Stimulated activated CD8-positive, alpha-beta memory T cell treated with anti-CD3 and anti-CD28 coated beads, Interleukin-2, amount 100 ng/mL, for 48 hours (primary cell): ENCODE measurements around the gene YPEL5.
"Not testable (repeated sequence)": the region's sequence is repeated elsewhere in the genome, so short reads cannot be mapped to it uniquely, and the experiment has no call there.

Experiments used
- DNase-seq, 2 donors: peaks; one replicate each; pipeline ENCODE4 v3.0.0-alpha.2; 2020; ENCODE audit warnings: low read depth in 2 of 2

Gene YPEL5

GRCh38 chr2:30136764-30137444, 9.9 kb upstream of the YPEL5 start:
- no peak for DNase-seq

DNA sequence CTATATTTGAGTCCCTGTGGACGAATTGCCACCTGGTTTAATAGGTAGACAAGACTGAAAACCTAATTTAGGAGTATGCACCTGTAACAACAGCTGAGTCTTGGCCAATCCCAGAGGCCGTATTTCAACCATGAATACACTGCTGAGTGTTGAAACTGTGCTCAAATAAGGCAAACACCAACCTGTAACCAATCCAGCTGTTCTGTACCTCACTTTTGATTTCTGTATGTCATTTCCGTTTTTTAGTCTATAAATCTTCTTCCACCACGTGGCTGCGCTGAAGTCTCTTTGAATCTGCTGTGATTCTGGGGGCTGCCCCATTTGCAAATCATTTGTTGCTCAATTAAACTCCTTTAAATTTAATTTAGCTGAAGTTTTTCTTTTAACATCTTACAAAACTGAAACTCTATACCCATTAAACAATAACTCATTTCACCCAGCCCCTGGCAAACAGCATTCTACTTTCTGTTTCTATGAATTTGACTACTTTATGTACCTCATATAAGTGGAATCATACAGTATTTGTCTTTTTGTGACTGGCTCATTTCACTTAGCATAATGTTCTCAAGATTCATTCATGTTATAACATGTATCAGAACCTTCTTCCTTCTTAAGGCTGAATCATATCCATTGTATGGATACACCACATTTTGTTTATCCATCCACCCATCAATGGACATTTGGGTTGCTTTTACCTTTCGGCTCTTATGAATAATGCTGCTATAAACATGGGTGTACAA, 7.5 kb upstream of the YPEL5 start:
- no peak for DNase-seq

- DNase-seq, result no peak
Measured at GRCh38 chr2:30141136-30141535, 5.7 kb upstream of the YPEL5 start.

- no peak for DNase-seq
Measured at GRCh38 chr2:30144260-30144659, 2.5 kb upstream of the YPEL5 start.

DNA sequence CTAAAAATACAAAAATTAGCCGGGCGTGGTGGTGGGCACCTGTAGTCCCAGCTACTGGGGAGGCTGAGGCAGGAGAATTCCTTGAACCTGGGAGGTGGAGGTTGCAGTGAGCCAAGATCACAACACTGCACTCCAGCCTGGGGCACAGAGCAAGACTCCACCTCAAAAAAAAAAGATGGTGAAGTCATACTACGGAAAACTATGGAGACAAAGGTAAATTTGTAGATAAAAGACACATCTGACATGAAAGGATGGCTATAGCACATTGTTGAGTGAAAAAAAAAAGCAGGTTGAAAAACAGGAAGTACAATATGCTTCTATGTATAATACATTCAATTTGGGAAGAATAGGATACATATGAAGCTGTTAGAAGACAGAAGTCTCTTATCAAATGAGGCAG, 1.9 kb upstream of the YPEL5 start:
- DNase-seq, result not testable (repeated sequence)

DNA sequence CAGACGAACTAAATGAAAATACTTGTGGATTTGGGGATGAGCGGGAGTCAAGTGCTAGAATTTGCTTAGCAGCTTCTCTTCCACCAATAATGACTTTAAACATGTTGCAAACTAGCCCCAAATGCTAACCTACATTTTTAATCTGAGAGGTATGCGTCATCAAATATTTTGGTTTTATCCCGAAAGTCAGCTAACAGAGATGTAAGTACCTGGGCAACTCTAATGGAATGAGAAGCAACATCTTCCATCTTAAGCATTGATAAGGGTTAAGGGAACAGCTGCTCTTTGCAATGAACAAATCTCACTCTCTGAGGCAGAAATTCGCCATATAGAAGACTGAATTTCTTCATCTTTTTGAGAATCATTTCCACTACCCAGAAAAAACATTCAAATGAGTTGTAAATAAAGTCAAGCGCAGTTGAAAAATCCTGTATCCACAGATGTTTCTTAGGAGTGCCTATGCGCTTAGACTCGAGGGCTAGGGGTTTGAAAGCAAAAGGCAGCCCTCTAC, 926 bp upstream of the YPEL5 start:
- no peak for DNase-seq

GRCh38 chr2:30147196-30147714, 448 bp downstream of the YPEL5 start:
- DNase-seq, result no peak

GRCh38 chr2:30147715-30148610, 1.2 kb downstream of the YPEL5 start:
- peak; percentile 65 to 71 for DNase-seq

DNA sequence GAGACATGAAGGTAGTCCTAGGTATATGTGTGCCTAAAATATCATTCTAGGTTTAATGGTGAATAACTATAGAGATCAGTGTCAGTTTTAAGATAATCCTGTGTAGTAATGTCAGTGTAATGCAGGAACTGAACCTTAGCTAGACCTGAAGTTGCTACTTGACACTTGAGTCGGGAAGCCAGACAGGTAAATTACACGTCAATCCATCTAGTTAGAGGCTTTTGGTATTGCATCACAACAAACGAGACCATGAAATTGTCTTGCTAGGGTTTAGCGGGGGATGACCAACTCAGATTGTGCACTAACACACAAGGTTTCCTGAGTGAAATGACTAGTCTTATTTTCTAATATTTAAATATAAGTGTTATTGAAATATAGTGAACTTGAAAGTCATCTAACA, 2.0 kb downstream of the YPEL5 start:
- DNase-seq, result no peak

DNA sequence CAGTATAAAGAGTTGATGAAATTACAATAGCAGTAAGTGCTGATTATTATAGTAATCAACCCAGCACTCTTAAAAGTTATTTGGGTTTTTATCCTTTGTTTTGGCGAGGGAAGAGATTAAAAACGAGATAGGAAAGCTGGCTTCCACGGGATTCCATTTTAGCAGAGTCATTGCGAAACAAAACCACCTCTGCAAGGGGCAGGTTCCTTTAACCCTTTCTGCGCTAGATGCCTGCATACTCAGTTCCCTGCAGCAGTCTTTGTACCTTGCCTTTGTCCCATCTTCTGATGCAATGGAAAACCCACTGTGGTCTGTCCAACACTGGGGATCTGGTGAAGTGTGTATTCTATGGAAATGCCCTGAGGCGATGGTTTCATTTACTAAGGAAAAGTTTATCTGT, 2.7 kb downstream of the YPEL5 start:
- no peak for DNase-seq

- no peak for DNase-seq
Measured at GRCh38 chr2:30149976-30150375, 3.2 kb downstream of the YPEL5 start.

- DNase-seq, result no peak
Measured at GRCh38 chr2:30150786-30151185, 4.0 kb downstream of the YPEL5 start.

GRCh38 chr2:30152385-30152784, 5.6 kb downstream of the YPEL5 start:
- no peak for DNase-seq

DNA sequence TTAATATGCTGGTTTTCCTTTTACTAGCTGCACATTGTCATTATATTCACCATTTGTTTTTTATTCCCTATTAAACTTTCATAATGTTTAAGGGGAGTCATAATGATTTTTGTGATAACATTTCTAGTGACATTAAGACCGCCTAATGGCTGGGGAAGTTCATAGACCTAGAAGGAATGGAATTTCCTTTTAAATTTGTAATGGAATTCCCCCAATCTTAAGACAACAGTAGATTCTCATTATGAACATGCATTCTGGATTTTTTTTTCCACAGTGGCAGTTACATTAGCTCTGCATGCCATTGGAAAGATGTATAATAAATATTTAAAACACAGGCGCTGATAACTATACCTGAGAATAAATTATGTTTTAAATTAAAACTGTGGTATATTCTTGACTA, 8.4 kb downstream of the YPEL5 start:
- DNase-seq, result no peak

DNA sequence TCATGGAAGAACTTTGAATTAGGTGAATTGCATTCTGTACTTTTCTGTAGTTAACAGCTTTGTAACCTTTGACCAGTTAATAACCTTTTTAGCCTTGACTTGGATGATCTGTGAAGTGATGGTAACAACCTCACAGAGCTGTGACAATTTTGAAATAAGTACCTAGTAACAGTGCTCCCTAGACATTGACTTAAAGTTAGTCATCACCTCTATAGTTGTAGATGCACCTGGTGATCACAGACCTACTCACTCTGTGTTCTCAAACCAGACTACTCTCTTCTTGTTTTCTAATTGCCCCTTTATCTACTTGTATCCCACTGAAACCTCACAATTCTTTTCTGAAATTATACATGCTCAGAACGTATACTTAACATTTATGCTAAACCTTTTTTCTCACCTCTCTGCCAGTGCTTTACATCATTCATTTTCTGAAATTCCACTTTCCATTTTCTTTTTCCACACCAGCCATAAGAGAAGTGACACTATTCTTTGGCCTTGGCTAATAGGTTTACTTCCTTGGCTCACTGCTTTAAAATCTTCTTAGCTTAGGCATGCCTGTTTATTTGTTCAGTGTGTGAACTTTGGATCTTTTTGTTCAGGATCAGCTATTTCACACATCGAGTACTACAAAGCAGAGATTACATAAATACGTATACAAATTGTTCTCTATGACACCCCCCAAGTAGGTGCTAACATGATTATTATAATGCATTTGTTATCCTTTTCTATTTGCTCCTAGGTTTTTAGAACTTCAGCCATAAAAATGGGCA, 9.3 kb downstream of the YPEL5 start:
- DNase-seq, result no peak

DNA sequence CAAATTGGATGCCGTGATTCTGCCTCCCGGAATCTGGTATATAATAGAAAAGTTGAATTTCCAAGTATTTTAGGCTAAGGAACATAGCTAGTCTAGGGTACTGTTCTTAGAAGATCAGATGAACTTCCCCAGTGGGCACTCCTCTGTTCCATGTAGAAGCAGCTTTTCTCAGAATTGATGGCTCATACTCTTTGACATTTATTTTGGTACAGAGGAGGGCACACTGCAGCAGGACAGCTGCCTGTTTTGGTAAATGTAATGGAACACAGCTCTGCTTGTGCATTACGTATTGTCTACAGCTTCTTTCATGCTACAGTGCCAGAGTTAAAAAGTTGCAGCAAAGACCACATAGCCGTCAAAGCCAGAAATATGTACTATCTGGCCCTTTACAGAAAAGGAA, 10.8 kb downstream of the YPEL5 start:
- DNase-seq, result no peak

- DNase-seq, result no peak
Measured at GRCh38 chr2:30159766-30160165, 13.0 kb downstream of the YPEL5 start.

DNA sequence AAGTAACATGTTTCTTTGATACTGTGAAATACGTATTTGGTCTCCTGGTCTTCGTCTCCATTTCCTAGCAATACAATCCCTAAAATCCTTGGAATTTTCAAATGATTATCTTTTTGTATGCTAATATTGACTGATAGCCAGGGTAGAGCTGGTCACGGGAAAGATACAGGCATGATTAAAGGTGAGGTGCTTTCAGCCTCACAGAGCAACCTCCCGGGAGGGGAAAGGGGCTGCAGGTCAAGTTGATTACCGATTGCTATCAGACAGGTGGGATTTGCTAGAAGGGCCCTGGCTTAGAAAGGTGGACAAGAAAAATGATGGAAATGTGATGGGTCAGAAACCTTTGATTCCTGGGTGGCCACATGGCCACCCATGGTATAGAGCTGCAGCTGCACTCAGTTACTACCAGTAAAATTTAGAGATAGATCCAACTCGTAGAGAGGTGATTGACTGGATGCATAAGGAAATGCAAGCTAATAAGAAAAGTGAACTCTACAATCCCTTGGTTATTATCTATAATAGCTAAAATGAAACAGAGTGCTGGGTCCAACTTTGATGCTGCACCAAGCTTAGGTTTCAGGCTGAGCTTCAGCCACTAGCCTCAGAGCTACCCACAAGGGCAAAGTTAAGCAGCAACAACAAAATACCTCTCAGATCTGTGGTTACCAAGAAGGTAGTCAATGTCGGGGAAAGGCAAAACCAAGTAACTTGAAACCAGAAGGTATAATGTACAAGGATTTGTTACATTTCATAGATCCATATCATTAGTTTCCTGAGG, 15.3 kb downstream of the YPEL5 start:
- no peak for DNase-seq

- DNase-seq, result no peak
Measured at GRCh38 chr2:30162806-30163205, 16.0 kb downstream of the YPEL5 start.

GRCh38 chr2:30164131-30164925, 17.5 kb downstream of the YPEL5 start:
- no peak for DNase-seq
